Hypothalamus (tissue), 51 donors: Measurements from ENCODE around the gene SLC48A1.
"Not testable (repeated sequence)": the region's sequence is repeated elsewhere in the genome, so short reads cannot be mapped to it uniquely, and the experiment has no call there.

Experiments
- DNase-seq, 51 donors: peaks; one replicate each; lab custom pipeline; 2025; lab: John Stamatoyannopoulos, UW

Gene SLC48A1

GRCh38 chr12:47804171-47804570 is 31.1 kb downstream of the SLC48A1 start:
- no peak for DNase-seq

GRCh38 chr12:47805417-47805816 is 32.4 kb downstream of the SLC48A1 start:
- no peak for DNase-seq

- DNase-seq, result no peak
Observed at GRCh38 chr12:47807338-47807737, 34.3 kb downstream of the SLC48A1 start.

GRCh38 chr12:47808050-47808449 is 35.0 kb downstream of the SLC48A1 start:
- DNase-seq, result peak in 11 of 51 donors; percentile 18 to 50 (median 32)

GRCh38 chr12:47808574-47809365 is 35.7 kb downstream of the SLC48A1 start:
- no peak for DNase-seq

GRCh38 chr12:47809518-47809917 is 36.5 kb downstream of the SLC48A1 start:
- not testable (repeated sequence) for DNase-seq

- DNase-seq, result peak in 5 of 51 donors; percentile 11 to 27 (median 18)
Observed at GRCh38 chr12:47811072-47811396, 38.0 kb downstream of the SLC48A1 start.

- peak in 9 of 51 donors; percentile 16 to 84 (median 48) for DNase-seq
Observed at GRCh38 chr12:47811581-47812484, 38.8 kb downstream of the SLC48A1 start.

GRCh38 chr12:47812797-47813510 is 39.9 kb downstream of the SLC48A1 start:
- peak in 42 of 51 donors; percentile 22 to 81 (median 56) for DNase-seq

- DNase-seq, result peak in 3 of 51 donors; percentile 35 to 50 (median 41)
Observed at GRCh38 chr12:47813511-47814196, 40.6 kb downstream of the SLC48A1 start.

- no peak for DNase-seq
Observed at GRCh38 chr12:47814539-47815170, 41.6 kb downstream of the SLC48A1 start.

- not testable (repeated sequence) for DNase-seq
Observed at GRCh38 chr12:47815447-47815846, 42.4 kb downstream of the SLC48A1 start.

GRCh38 chr12:47816403-47817271 is 43.6 kb downstream of the SLC48A1 start:
- no peak for DNase-seq

GRCh38 chr12:47817272-47818006 is 44.4 kb downstream of the SLC48A1 start:
- peak in 1 of 51 donors; percentile 39 for DNase-seq

- DNase-seq, result no peak
Observed at GRCh38 chr12:47818007-47818376, 45.0 kb downstream of the SLC48A1 start.

- peak in 19 of 51 donors; percentile 28 to 69 (median 42) for DNase-seq
Observed at GRCh38 chr12:47818467-47819137, 45.6 kb downstream of the SLC48A1 start.

GRCh38 chr12:47819138-47819895 is 46.3 kb downstream of the SLC48A1 start:
- peak in 37 of 51 donors; percentile 20 to 70 (median 42) for DNase-seq
